HepG2 (cell line): ENCODE data around the gene RBP2.

Source experiments
- DNMT3B ChIP-seq: conservative IDR thresholded peaks from 2 replicates; pipeline ENCODE4 v1.6.1; 2016; ENCODE audit warnings: missing biosample characterization, control low read depth
- EP300 ChIP-seq, 3 experiments: sonication (generic) in 1 of 3; formaldehyde crosslinking in 1 of 3; IDR thresholded peaks; 2 replicates each; pipeline versions ENCODE4 v1.5.1 to v1.6.1; 2011 to 2020; ENCODE audit warnings: low read depth in 2 of 3, low read length in 2 of 3, borderline replicate concordance in 1 of 3, improper control_type of control experiment in 1 of 3, mild to moderate bottlenecking in 1 of 3, missing genetic modification reagents in 1 of 3, moderate library complexity in 1 of 3
- EZH2 ChIP-seq: conservative IDR thresholded peaks from 2 replicates; pipeline ENCODE4 v1.6.1; 2012; ENCODE audit warnings: mild to moderate bottlenecking, low read depth, low read length, moderate library complexity
- HOXA5 ChIP-seq: sonication (generic); formaldehyde crosslinking; IDR thresholded peaks from 2 replicates; pipeline ENCODE4 v1.4.0; 2020; ENCODE audit warnings: missing genetic modification reagents
- ISL2 ChIP-seq: sonication (generic); formaldehyde crosslinking; IDR thresholded peaks from 2 replicates; pipeline ENCODE4 v1.5.0; 2020; ENCODE audit warnings: missing genetic modification reagents
- NCOR1 ChIP-seq: fragments of 200-600 bp; sonication (generic); IDR thresholded peaks from 2 replicates; pipeline ENCODE4 v1.7.0; 2017; ENCODE audit warnings: antibody characterized with exemption, low read length, borderline replicate concordance
- NFE2L2 ChIP-seq: fragments of 150-350 bp; IDR thresholded peaks from 2 replicates; pipeline ENCODE4 v1.6.1; 2014; ENCODE audit warnings: low read length
- RAD21 ChIP-seq: fragments of 450-650 bp; formaldehyde crosslinking; IDR thresholded peaks from 2 replicates; pipeline ENCODE4 v1.5.0; 2020; ENCODE audit warnings: mild to moderate bottlenecking
- ZKSCAN1 ChIP-seq: fragments of 150-350 bp; IDR thresholded peaks from 2 replicates; pipeline ENCODE4 v1.6.1; 2014; ENCODE audit warnings: low read length
- ZNF747 ChIP-seq: sonication (generic); formaldehyde crosslinking; IDR thresholded peaks from 2 replicates; pipeline ENCODE4 v1.8.1; 2023; ENCODE audit warnings: missing genetic modification reagents, mild to moderate bottlenecking, borderline replicate concordance
- TF ChIP-seq, protein P1 (sequence below): sonication (generic); formaldehyde crosslinking; IDR thresholded peaks from 2 replicates; pipeline ENCODE4 v1.5.0; 2020; ENCODE audit warnings: mild to moderate bottlenecking, missing genetic modification reagents, moderate library complexity
- TF ChIP-seq, protein P2 (sequence below): sonication (generic); formaldehyde crosslinking; IDR thresholded peaks from 2 replicates; pipeline ENCODE4 v1.8.0; 2022; ENCODE audit warnings: missing genetic modification reagents, mild to moderate bottlenecking, inconsistent platforms, borderline replicate concordance
- TF ChIP-seq, protein P3 (sequence below): IDR thresholded peaks from 2 replicates; pipeline ENCODE4 v1.6.1; 2012; ENCODE audit warnings: low read length, improper control_type of control experiment

DNA sequence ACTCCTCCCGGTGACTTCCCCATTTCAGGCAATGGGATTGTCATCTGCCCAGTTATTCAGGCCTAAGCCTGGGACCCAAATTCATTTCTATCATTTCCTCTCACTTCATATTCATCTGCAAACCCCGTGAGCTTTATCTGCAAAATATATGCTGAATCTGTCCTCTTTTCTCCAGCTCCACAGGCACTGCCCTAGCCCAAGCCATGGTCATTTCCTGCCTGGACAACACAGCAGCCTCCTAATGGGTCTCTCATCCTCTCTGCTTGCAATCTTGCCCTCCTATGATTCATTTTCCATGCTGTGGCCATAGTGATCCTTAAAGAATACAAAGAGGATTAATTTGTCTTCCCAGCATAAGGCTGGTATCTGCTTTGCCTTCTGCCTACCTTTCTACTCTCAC, 6.1 kb downstream of the RBP2 start:
- TF ChIP-seq, protein P1, sequence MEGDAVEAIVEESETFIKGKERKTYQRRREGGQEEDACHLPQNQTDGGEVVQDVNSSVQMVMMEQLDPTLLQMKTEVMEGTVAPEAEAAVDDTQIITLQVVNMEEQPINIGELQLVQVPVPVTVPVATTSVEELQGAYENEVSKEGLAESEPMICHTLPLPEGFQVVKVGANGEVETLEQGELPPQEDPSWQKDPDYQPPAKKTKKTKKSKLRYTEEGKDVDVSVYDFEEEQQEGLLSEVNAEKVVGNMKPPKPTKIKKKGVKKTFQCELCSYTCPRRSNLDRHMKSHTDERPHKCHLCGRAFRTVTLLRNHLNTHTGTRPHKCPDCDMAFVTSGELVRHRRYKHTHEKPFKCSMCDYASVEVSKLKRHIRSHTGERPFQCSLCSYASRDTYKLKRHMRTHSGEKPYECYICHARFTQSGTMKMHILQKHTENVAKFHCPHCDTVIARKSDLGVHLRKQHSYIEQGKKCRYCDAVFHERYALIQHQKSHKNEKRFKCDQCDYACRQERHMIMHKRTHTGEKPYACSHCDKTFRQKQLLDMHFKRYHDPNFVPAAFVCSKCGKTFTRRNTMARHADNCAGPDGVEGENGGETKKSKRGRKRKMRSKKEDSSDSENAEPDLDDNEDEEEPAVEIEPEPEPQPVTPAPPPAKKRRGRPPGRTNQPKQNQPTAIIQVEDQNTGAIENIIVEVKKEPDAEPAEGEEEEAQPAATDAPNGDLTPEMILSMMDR (CRISPR knock-in tag), result no peak
- no peak for TF ChIP-seq EZH2
- TF ChIP-seq DNMT3B (CRISPR knock-in tag), result no peak
- TF ChIP-seq ISL2, result no peak
- TF ChIP-seq HOXA5, result no peak
- no peak for TF ChIP-seq EP300 (IDR thresholded peaks at IDR 0.05; ENCODE audit: low read depth in 2 of 2, low read length in 2 of 2)
- no peak for TF ChIP-seq EP300 (CRISPR knock-in tag; IDR thresholded peaks at IDR 0.05; ENCODE audit: borderline replicate concordance)
- no peak for TF ChIP-seq NFE2L2
- TF ChIP-seq, protein P2, sequence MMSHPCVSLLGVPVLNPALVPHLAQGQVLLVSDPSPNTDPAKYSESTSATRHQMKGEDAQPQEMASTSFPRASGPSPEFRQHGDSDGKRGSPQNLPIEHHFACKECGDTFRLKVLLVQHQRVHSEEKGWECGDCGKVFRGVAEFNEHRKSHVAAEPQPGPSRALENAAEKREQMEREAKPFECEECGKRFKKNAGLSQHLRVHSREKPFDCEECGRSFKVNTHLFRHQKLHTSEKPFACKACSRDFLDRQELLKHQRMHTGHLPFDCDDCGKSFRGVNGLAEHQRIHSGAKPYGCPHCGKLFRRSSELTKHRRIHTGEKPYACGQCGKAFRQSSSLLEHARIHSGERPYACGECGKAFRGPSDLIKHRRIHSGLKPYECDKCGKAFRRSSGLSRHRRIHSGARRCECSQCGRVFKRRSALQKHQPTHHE (CRISPR knock-in tag), result no peak
- no peak for TF ChIP-seq RAD21 (CRISPR knock-in tag)
- no peak for TF ChIP-seq ZKSCAN1
- no peak for TF ChIP-seq ZNF747 (CRISPR knock-in tag)
- TF ChIP-seq, protein P3, sequence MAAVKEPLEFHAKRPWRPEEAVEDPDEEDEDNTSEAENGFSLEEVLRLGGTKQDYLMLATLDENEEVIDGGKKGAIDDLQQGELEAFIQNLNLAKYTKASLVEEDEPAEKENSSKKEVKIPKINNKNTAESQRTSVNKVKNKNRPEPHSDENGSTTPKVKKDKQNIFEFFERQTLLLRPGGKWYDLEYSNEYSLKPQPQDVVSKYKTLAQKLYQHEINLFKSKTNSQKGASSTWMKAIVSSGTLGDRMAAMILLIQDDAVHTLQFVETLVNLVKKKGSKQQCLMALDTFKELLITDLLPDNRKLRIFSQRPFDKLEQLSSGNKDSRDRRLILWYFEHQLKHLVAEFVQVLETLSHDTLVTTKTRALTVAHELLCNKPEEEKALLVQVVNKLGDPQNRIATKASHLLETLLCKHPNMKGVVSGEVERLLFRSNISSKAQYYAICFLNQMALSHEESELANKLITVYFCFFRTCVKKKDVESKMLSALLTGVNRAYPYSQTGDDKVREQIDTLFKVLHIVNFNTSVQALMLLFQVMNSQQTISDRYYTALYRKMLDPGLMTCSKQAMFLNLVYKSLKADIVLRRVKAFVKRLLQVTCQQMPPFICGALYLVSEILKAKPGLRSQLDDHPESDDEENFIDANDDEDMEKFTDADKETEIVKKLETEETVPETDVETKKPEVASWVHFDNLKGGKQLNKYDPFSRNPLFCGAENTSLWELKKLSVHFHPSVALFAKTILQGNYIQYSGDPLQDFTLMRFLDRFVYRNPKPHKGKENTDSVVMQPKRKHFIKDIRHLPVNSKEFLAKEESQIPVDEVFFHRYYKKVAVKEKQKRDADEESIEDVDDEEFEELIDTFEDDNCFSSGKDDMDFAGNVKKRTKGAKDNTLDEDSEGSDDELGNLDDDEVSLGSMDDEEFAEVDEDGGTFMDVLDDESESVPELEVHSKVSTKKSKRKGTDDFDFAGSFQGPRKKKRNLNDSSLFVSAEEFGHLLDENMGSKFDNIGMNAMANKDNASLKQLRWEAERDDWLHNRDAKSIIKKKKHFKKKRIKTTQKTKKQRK, result no peak
- no peak for TF ChIP-seq NCOR1
